Measurements from ENCODE around the gene MRPL46.

MRPL46 gene

DNA sequence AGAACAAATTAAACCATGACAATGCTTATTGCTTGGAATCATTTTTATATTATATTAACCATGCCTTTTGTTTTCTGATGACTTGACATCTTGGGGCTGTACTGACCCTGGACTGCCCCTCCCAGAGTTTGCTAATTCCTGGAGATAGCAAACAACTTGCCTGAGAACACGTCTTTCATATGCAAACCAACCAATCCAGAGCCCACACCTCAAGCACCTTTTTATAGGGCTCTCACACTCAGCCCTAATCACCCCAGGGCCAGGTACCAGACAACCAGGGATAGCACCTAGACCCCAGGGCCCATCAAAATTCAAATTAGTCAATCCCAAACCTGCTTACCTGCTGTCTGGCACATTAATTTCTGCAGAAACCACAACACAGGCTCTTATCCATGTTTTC is 37.3 kb upstream of the MRPL46 start:
- FAIRE-seq (no peak), DNase-seq (ENCODE audit: insufficient read length, low spot score) (no peak)
- TF ChIP-seq POLR2AphosphoS5 (IDR thresholded peaks at IDR 0.05; ENCODE audit: low read depth, low read length) (no peak), TAF1 (IDR thresholded peaks at IDR 0.05; ENCODE audit: low read depth, low read length) (no peak), SPI1 (IDR thresholded peaks at IDR 0.05; ENCODE audit: low read depth, low read length) (no peak), PAX5 (IDR thresholded peaks at IDR 0.05; ENCODE audit: insufficient read depth, low read length, severe bottlenecking) (no peak), POLR2A (IDR thresholded peaks at IDR 0.05; ENCODE audit: low read depth, low read length) (no peak), POU2F2 (IDR thresholded peaks at IDR 0.05; ENCODE audit: low read depth, low read length) (no peak)

DNA sequence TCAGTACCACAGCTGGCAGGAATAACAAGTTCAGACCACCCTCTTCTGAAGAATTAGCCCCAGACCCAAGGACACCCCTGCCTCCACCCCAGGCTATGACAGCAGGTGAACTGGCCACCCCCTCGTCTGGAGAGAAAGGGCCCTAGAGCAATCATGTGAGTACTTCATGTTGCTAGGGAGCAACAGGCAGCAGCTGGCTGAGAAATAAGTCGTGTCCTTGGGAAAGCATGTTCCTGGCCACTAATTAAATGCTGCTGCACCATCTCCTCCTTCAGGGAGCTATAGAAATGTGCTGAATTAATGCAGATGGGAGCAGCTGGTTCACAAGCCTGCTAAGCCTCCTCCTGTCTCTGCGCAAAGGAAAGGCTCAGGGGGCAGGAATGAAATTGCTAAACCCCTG is 31.8 kb upstream of the MRPL46 start:
- DNase-seq (ENCODE audit: insufficient read length, low spot score) (no peak), FAIRE-seq (no peak)
- TF ChIP-seq TAF1 (IDR thresholded peaks at IDR 0.05; ENCODE audit: low read depth, low read length) (no peak), POU2F2 (IDR thresholded peaks at IDR 0.05; ENCODE audit: low read depth, low read length) (no peak), SPI1 (IDR thresholded peaks at IDR 0.05; ENCODE audit: low read depth, low read length) (no peak), PAX5 (IDR thresholded peaks at IDR 0.05; ENCODE audit: insufficient read depth, low read length, severe bottlenecking) (no peak), POLR2A (IDR thresholded peaks at IDR 0.05; ENCODE audit: low read depth, low read length) (no peak), POLR2AphosphoS5 (IDR thresholded peaks at IDR 0.05; ENCODE audit: low read depth, low read length) (no peak)

DNA sequence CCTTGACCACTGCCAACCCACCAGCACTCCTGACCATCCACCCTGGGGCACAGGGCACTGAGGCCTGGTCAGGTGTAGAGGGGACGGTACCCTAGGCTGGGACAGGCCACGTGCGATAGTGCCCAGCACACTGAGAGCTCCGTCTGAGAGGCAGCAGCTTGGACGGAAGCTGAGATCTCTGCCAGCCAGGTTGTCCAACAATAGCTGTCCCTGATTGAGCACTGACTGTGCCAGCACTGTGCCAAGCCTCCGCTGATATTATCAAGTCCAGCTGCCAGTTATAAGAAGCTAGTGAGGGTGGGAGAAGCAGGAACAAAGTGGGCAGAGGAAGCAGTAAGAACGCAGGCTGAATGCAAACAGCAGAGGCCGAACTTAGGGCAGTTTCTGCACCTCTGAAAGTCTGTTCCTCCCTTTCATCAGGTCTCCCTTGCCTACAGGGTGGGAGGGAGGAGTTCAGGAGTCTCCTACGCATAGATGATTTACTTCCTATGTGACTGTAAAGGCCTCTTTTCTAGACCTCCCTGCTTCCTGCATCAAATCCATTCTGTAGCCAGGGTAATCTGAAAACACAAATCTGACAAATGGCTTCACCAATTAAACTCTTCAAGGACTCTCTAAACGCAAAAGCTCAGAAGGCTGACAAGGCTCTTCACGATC is 30.0 kb upstream of the MRPL46 start:
- TF ChIP-seq TAF1 (IDR thresholded peaks at IDR 0.05; ENCODE audit: low read depth, low read length) (no peak), POLR2AphosphoS5 (IDR thresholded peaks at IDR 0.05; ENCODE audit: low read depth, low read length) (no peak), POLR2A (IDR thresholded peaks at IDR 0.05; ENCODE audit: low read depth, low read length) (no peak), POU2F2 (IDR thresholded peaks at IDR 0.05; ENCODE audit: low read depth, low read length) (no peak), PAX5 (IDR thresholded peaks at IDR 0.05; ENCODE audit: insufficient read depth, low read length, severe bottlenecking) (no peak), SPI1 (IDR thresholded peaks at IDR 0.05; ENCODE audit: low read depth, low read length) (no peak)
- no peak for FAIRE-seq
- DNase-seq (ENCODE audit: insufficient read length, low spot score) = no peak

DNA sequence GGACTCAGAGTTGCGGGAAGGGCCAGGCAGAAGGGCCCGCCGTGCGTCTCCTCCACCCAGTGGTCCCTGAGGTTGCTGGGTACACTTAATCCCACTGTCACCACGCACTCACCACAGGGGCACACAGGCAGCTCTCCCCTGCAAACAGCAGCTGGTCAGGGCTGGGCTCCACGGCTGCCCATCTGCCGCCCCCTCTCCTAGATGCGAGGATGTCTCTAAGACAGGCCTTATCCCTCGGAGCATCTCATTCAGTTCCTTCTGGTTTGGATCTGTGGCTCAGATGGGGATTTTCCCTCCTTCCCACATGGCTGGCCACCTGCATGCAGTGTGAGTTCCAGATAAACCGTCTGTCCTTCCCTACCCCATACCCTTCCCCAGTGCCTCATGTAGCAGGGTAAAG is 26.7 kb upstream of the MRPL46 start:
- TF ChIP-seq POLR2AphosphoS5 (IDR thresholded peaks at IDR 0.05; ENCODE audit: low read depth, low read length) (no peak), PAX5 (IDR thresholded peaks at IDR 0.05; ENCODE audit: insufficient read depth, low read length, severe bottlenecking) (no peak), POU2F2 (IDR thresholded peaks at IDR 0.05; ENCODE audit: low read depth, low read length) (no peak), TAF1 (IDR thresholded peaks at IDR 0.05; ENCODE audit: low read depth, low read length) (no peak), POLR2A (IDR thresholded peaks at IDR 0.05; ENCODE audit: low read depth, low read length) (no peak), SPI1 (IDR thresholded peaks at IDR 0.05; ENCODE audit: low read depth, low read length) (no peak)
- FAIRE-seq = no peak
- no peak for DNase-seq (ENCODE audit: insufficient read length, low spot score)

DNA sequence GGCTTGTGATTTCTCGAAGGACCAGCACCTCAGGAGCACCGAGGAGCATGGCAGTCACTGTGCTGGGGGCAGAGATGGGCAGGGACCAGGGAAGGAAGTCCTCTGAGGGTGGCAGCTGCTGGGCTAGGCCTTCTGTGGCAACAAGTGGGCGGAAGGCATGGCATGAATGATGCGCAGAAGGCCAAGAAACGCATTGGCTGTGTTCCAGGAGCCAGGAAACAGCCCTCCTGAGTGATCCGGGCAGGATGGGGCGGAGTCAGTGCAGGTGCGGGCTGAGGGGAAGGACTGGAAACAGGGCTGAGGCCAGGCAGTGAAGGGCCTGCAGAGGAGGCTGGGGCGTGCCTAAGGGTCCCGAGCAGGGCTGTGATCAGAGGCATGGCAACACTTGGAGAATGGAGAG is 24.0 kb upstream of the MRPL46 start:
- no peak for DNase-seq (ENCODE audit: insufficient read length, low spot score)
- no peak for FAIRE-seq
- TF ChIP-seq PAX5 (IDR thresholded peaks at IDR 0.05; ENCODE audit: insufficient read depth, low read length, severe bottlenecking) = no peak
- no peak for TF ChIP-seq POLR2AphosphoS5 (IDR thresholded peaks at IDR 0.05; ENCODE audit: low read depth, low read length)
- TF ChIP-seq POLR2A (IDR thresholded peaks at IDR 0.05; ENCODE audit: low read depth, low read length) = no peak

DNA sequence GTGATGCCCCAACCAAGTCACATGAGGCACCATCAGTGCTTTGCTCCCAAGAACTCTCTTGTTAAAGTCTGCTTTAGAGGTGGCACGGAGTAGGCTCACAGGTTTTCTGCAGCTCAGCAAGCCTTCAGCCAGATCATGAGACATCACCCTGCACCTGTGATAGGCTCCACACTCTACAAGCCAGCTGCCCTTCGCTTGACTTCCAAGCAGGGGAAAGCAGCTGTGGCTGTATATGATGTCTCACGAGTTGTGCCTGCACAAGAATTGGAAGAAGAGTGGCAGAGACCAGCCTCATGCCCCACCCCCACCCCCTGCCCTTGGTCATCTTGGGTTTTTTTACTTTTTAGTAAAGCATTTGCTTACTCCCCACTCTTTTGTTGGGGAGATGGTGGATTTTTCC is 22.8 kb upstream of the MRPL46 start:
- FAIRE-seq (no peak), DNase-seq (ENCODE audit: insufficient read length, low spot score) (no peak)
- TF ChIP-seq POLR2AphosphoS5 (IDR thresholded peaks at IDR 0.05; ENCODE audit: low read depth, low read length) = no peak
- TF ChIP-seq POU2F2 (IDR thresholded peaks at IDR 0.05; ENCODE audit: low read depth, low read length) = no peak
- no peak for TF ChIP-seq PAX5 (IDR thresholded peaks at IDR 0.05; ENCODE audit: insufficient read depth, low read length, severe bottlenecking)
- no peak for TF ChIP-seq TAF1 (IDR thresholded peaks at IDR 0.05; ENCODE audit: low read depth, low read length)
- TF ChIP-seq SPI1 (IDR thresholded peaks at IDR 0.05; ENCODE audit: low read depth, low read length) = no peak
- no peak for TF ChIP-seq POLR2A (IDR thresholded peaks at IDR 0.05; ENCODE audit: low read depth, low read length)

DNA sequence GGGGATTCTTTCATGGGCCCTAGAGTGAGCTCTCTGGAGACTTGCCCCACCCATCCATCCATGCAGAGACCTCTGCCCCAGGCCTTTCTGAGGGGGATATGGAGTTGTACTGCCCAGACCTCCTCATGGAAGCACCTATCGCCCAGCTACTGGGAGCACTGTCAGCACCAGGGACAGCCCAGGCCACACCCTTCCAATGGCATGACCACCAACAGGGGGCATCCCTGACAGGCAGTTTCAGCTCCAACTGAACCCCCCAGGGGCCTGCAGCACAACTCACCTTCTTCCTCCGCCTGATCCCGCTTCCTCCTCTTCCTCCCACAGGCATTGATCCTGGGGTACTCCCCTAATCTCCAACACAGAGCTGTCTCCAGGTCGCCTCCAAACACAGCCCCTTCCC is 22.1 kb upstream of the MRPL46 start:
- FAIRE-seq = no peak
- no peak for DNase-seq (ENCODE audit: insufficient read length, low spot score)
- TF ChIP-seq SPI1 (IDR thresholded peaks at IDR 0.05; ENCODE audit: low read depth, low read length) (no peak), POLR2A (IDR thresholded peaks at IDR 0.05; ENCODE audit: low read depth, low read length) (no peak), POLR2AphosphoS5 (IDR thresholded peaks at IDR 0.05; ENCODE audit: low read depth, low read length) (no peak), TAF1 (IDR thresholded peaks at IDR 0.05; ENCODE audit: low read depth, low read length) (no peak), POU2F2 (IDR thresholded peaks at IDR 0.05; ENCODE audit: low read depth, low read length) (no peak), PAX5 (IDR thresholded peaks at IDR 0.05; ENCODE audit: insufficient read depth, low read length, severe bottlenecking) (no peak)

DNA sequence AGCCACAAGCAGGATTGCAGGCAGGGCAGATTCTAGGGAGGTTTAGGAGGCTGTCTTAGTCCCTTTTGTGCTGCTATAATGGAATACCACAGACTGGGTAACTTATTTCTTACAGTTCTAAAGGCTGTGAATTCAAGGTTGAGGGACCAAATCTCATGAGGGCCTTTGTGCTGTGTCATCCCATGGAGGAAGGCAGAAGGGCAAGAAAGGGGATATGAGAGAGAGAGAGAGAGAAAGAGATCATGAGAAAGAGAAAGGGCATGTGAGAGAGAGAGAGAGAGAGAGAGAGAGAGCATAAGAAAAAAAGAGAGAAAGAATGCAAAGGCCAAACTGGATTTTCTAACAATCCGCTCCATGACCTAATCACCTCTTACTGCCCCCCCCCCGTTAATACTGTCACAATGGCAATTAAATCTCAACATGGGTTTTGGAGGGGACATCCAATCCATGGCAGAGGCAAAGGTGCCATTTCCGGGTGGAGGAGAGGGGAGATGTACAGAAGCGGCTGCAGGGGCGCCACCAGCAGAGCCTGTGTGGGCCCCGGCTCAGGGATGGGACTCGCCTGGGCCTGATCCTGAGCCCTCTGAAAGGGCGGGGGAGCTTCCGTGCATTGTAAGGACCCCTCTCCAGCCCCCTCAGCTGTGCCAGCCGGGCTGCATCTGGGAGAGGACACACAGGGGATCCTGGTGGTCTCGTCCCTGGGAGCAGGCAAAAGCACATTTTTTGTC is 20.8 kb upstream of the MRPL46 start:
- no peak for FAIRE-seq
- no peak for TF ChIP-seq POLR2AphosphoS5 (IDR thresholded peaks at IDR 0.05; ENCODE audit: low read depth, low read length)
- no peak for TF ChIP-seq SPI1 (IDR thresholded peaks at IDR 0.05; ENCODE audit: low read depth, low read length)
- TF ChIP-seq POLR2A (IDR thresholded peaks at IDR 0.05; ENCODE audit: low read depth, low read length) = no peak
- TF ChIP-seq POU2F2 (IDR thresholded peaks at IDR 0.05; ENCODE audit: low read depth, low read length) = no peak
- TF ChIP-seq TAF1 (IDR thresholded peaks at IDR 0.05; ENCODE audit: low read depth, low read length) = no peak
- TF ChIP-seq PAX5 (IDR thresholded peaks at IDR 0.05; ENCODE audit: insufficient read depth, low read length, severe bottlenecking) = no peak

DNA sequence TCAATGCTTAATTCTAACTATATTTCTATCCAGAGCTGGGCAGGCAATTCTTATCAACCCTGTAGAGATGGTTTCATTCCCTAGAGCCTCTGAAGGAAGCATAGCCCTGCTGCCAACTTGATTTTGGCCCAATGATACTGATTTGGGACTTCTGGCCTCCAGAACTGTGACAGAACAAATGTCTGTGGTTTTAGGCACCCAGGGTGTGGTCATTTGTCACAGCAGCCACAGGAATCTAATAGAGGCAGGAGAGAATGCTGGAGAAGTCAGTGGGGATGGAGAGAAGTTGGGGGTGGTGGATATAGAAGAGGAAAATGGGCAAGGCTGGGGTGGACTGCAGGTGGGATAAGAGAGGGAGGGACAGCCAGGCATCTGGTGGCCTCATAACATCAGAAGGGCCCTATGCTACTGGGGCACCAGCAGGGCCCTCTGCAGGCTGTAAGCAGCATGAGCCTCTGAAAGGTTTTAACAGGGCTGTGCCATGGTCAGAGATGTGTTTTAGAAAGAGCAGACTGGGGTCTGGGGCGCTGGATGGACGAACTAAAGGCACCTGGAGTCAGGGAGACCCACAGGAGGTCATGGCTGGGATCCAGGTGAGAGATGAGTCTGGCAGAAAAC is 20.1 kb upstream of the MRPL46 start:
- TF ChIP-seq PAX5 (IDR thresholded peaks at IDR 0.05; ENCODE audit: insufficient read depth, low read length, severe bottlenecking) (no peak), SPI1 (IDR thresholded peaks at IDR 0.05; ENCODE audit: low read depth, low read length) (no peak), TAF1 (IDR thresholded peaks at IDR 0.05; ENCODE audit: low read depth, low read length) (no peak), POLR2A (IDR thresholded peaks at IDR 0.05; ENCODE audit: low read depth, low read length) (no peak), POU2F2 (IDR thresholded peaks at IDR 0.05; ENCODE audit: low read depth, low read length) (no peak), POLR2AphosphoS5 (IDR thresholded peaks at IDR 0.05; ENCODE audit: low read depth, low read length) (no peak)
- FAIRE-seq = no peak
- no peak for DNase-seq (ENCODE audit: insufficient read length, low spot score)

More for the DNA sequence above, 20.8 kb upstream of the MRPL46 start:
- no peak for DNase-seq (ENCODE audit: insufficient read length, low spot score)
